GM21390 (cell line): ENCODE measurements around the gene ADCY4.
"Not testable (repeated sequence)": the region's sequence is repeated elsewhere in the genome, so short reads cannot be mapped to it uniquely, and the experiment has no call there.

ENCODE experiments used
- ATAC-seq: cut with Tn5 transposase; IDR thresholded peaks from one replicate; pipeline ENCODE4 v1.9.1; 2021; ENCODE audit not compliant: unreplicated experiment

ADCY4 gene

DNA sequence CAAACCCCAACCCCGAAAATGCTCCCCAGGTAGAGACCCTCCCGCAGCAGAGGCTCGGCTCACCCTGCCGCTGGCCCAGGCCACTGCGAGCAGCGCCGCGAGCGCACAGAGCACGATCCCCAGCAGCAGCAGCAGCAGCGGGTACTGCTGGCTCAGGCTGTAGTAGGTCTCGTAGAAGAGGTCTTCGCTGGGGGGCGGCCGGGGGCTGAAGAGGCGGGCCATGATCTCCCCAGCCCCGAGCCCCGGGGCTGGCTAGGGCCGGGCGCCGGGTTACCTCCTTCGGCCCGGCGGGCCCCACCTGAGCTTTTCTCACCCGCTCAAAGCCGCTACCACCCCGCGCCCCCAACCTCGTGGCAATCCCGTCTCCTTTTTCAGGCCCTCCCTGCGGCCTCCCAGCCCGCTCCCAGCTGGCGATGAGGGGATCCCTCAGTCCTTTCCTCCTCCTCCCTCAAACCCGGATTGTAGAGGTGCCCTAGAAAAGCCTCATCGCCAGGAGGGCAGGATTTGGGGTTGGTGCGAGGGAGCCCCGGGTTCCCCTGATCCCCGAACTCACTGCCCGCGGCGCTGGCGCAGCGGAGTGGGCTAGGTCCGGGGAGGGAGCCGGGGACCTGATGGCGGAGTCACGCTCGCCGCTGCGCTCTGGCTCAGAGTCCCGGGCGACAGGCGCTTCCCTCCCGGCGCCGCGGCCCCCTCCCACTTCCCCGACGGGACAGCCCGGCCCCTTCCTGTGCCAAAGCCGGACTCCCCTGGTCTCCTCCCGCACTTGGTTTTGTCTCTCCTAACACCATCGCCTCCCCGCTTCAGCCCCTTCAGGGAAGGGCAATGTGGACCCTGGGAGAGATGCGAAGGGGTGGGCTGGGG, at the start of gene ADCY4:
TSS of gene ADCY4 (minus strand) at position 641 of the 861 bp plus-strand sequence. CDS start at position 222, 419 bp downstream.
- ATAC-seq: no peak

GRCh38 chr14:24384169-24384568, 49.3 kb upstream of the ADCY4 start:
- no peak for ATAC-seq

DNA sequence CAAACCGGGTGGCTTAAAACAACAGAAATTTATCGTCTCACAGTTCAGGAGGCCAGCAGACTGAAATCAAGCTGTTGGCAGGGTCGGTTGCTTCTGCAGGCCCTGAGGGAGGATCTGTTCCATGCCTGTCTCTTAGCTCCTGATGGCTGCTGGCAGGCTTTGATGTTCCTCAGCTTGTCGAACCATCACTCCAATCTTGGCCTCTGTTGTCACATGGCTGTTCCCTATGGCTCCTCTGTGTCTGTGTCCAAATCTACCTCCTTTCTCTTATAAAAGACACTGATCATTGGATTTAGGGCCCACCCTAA, 47.1 kb upstream of the ADCY4 start:
- no peak for ATAC-seq

DNA sequence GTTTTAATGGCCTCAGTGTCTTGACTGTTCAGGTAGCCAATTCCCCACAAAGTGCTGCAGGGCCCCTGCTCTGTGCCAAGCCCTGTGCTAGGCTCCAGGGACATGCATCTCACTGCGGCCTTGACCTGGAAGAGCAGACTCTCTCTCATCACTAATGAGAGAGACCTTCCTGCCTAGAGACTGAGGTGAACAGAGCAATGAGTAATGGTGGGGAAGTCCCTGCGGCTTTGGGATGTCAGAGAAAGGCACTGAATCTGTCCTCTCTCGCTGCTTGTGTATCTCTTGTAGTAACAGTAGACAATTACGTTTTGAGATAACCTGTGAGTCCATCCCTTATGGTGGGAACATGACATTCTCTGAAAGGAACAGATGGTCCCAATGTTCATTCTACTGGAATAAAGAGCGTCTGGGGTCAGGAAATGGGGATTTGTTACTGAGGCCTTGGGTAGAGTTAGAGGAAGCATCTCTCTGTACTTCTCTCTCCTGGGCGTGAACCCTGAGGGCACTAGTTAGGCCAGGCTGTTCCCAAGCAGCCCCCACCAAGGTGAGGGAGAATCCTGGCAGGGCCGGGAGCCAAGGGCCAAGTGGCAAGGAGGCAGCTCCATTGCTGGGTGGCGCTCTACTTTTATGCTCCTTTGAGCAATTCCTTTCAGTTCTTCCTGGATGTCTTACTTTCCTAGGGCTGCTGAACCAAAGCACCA, 46.6 kb upstream of the ADCY4 start:
- ATAC-seq: no peak

- no peak for ATAC-seq
These were observed 45.2 kb upstream of the ADCY4 start for GRCh38 chr14:24379907-24380730.

GRCh38 chr14:24378981-24379906, 44.4 kb upstream of the ADCY4 start:
- no peak for ATAC-seq

DNA sequence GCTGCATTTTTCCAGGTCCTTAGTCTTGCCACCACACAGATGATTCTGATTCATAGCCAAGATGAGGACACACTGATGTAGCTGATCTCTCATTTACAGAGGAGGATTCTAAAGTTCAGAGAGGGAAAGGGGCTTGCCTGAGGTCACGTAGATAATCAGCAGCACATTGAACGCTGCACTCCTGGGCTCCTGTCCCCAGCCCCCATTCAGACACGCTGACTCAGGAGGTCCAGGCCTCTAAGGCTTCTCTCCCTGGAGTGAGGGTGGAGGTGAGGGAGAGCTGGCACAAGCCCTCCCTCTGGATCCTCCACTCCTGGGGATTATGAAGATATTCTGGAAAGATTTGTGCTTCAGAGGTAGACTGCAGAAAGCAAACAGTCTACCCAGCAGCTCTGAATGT, 43.5 kb upstream of the ADCY4 start:
- ATAC-seq: no peak

DNA sequence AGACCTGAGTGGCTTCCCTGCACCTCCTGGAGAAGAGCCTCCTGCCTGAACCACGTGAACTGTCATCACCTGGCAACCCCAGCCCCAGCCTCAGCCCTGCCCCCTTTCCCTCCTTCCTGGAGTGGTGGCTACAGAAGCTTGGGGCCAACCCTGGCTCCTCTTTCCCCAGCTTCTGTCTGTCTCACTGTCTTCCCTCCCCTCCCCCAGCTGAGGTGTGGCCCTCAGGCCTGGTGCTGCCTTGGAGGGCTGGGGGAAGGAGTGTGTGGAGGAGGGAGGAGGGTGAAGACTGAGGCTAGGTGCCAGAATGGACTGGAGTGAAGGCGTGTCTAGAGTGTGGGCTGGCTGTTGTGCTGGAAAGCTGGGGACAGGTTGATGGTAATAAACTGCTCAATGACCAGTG, 42.8 kb upstream of the ADCY4 start:
- no peak for ATAC-seq

DNA sequence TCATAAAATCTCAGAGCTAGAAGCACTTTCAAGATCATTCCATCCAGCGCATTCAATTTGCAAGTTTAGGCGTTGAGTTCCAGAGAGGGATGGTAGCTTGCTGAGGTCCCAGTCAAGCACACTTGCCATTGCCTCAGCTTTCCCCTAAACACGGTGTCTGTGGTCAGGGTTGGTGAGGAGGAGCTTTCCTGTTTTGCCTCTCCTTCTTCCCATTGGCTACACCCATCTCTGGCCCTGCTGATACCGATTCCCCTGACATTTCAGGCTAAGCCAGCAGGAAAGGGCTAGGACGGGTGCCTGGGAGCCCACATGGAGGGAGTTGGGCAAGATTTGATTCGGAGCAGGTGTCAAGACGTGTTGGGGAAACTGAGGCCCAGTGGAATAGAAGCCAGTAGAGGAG, 42.3 kb upstream of the ADCY4 start:
- ATAC-seq: no peak

DNA sequence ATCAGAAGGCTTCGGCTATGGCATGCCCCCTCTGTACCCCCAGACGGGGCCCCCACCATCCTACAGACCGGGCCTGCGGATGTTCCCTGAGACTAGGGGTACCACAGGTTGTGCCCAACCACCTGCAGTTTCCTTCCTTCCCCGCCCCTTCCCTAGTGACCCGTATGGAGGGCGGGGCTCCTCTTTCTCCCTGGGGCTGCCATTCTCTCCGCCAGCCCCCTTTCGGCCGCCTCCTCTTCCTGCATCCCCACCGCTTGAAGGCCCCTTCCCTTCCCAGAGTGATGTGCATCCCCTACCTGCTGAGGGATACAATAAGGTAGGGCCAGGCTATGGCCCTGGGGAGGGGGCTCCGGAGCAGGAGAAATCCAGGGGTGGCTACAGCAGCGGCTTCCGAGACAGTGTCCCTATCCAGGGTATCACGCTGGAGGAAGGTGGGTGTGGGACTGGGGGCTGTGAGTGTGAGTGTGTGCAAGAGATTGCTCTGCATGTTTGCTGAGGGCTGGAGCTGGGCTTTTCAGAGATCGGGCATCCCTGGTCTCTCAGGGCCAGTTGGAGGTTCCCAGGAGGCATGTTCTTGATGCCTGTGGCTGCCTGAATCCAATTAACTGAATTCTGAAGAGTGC, 41.7 kb upstream of the ADCY4 start:
- ATAC-seq: no peak

GRCh38 chr14:24372701-24373416, 38.0 kb upstream of the ADCY4 start:
- ATAC-seq: no peak

- not testable (repeated sequence) for ATAC-seq
These were observed 36.7 kb upstream of the ADCY4 start for GRCh38 chr14:24371605-24372004.

DNA sequence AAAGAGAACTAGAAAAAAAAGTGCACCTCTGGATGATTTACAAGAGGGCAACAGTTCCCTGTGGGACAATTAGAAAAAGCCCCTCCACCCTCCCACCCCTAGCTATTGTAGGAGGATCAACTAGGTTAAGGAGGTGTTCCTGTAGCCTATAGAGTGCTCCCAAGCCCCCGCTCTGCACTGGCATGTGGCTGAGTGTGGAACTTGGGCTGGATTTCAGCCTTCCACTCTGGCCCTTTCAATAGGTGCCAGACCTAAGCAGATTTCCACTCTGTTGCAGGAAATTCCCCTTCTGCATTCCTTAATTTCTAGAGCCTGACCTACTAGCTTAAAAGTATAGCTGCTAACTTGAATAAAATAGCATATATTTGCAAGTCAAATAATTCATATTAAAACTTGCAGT, 35.9 kb upstream of the ADCY4 start:
- no peak for ATAC-seq

GRCh38 chr14:24369907-24370687, 35.2 kb upstream of the ADCY4 start:
- no peak for ATAC-seq

GRCh38 chr14:24369463-24369862, 34.6 kb upstream of the ADCY4 start:
- no peak for ATAC-seq

DNA sequence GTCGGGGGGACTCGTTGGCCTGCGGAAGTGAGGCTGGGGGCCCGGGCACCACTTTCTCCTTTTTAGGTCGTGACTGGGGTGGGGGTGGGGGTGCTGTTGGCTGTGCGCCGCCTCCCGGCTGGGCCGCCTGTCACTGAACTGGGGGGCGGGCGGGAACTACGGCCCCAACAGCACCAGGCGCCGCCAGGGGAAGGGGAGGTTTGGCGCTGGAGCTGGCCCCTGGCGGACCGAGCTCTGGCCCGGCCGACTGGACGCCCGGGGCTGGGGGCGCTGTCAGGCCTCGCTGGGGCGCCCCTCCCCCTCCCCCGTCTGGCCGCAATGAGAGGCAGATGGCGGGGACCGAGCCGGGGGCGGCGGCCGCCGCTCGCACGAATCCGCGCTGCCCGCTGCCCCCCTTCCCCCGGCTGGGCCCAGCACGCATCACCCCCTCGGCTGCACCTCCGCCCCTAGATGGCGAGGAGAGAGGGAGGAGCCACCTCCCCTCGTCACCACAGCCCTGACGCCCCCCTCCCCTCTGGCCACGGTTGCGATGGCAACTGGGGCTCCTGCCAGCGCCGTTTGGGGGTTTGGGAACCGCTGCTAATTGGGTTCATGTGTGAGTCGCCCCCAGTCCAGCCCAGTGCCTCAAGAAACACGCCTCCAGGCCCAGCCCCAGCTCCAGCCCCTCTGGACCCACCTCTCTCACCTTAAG, 33.8 kb upstream of the ADCY4 start:
- no peak for ATAC-seq

DNA sequence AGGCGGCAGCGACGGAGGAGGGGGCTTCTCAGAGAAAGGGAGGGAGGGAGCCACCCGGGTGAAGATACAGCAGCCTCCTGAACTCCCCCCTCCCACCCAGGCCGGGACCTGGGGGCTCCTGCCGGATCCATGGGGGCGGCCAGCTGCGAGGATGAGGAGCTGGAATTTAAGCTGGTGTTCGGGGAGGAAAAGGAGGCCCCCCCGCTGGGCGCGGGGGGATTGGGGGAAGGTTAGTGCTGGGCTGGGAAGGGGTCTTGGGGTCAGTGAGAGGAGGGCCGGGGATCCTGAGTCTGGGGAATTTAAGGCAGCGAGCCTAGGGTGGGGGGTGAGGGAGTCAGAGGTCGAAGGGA, 33.3 kb upstream of the ADCY4 start:
- no peak for ATAC-seq

- ATAC-seq: peak; percentile 16
These were observed 32.8 kb upstream of the ADCY4 start, which contains the start of gene NFATC4 for GRCh38 chr14:24367514-24368211. NFATC4 (plus strand) TSS chr14:24368184; CDS start chr14:24368341, 157 bp downstream.
